Measurements from ENCODE around the gene BMP8A. TPM values are rescaled to one million over a fixed set of nuclear protein-coding genes. Genes with fewer than 3 reads are reported as not detected.
"Not testable (repeated sequence)": the region's sequence is repeated elsewhere in the genome, so short reads cannot be mapped to it uniquely, and the experiment has no call there.

BMP8A gene
- total RNA-seq, 1 experiment from 2014 or later, result not detected

GRCh38 chr1:39488793-39489566 is 2.5 kb upstream of the BMP8A start:
- H3K9me3 ChIP-seq (replicated peaks), result peaks cover 8% of the 10 kb centered on the region
- H3K27ac ChIP-seq, result no peak overlapping the region
- H3K36me3 ChIP-seq, result peaks cover 38% of the 10 kb centered on the region
- no peak overlapping the region for H3K4me3 ChIP-seq
- H3K4me1 ChIP-seq (replicated peaks), result peaks cover 12% of the 10 kb centered on the region
- peaks cover 11% of the 10 kb centered on the region for H3K27me3 ChIP-seq (replicated peaks)
- DNase-seq (ENCODE audit: low read depth in 1 of 2, low spot score in 2 of 2), result no peak

GRCh38 chr1:39489567-39490239 is 1.7 kb upstream of the BMP8A start:
- Histone ChIP-seq H3K27ac (no peak overlapping the region), H3K4me3 (no peak overlapping the region), H3K27me3 (replicated peaks) (peaks cover 11% of the 10 kb centered on the region), H3K9me3 (replicated peaks) (peaks cover 8% of the 10 kb centered on the region), H3K36me3 (peaks cover 33% of the 10 kb centered on the region), H3K4me1 (replicated peaks) (peaks cover 12% of the 10 kb centered on the region)
- DNase-seq (ENCODE audit: low read depth in 1 of 2, low spot score in 2 of 2), result no peak

DNA sequence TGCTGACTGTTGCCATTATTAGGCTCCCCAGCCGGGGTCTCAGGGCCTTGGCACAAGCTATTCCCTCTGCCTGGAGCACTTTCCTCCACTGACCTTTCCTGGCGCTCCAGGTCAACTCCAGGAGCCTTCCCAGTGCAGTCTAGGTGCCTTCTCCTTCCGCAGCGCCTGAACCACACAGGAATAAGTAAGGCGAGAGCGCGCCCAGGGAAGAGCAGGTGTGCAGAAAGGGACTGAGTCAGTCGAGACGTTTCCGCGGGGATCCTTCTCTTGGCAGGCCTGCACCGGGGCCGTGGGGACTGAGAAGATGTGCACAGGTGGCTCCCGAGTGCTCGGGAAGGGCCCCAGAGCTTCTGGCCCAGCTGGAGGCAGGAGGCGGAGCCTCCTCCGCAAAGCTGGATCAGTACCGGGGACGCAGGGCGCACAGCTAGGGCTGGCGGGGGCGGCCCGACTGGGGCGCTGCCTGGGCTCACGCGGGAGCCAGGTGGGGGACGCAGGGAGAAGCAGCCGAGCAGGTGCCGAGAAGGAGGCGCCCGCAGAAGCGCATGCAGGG is 765 bp upstream of the BMP8A start:
- peaks cover 23% of the 10 kb centered on the region for H3K36me3 ChIP-seq
- no peak overlapping the region for H3K27ac ChIP-seq
- peaks cover 8% of the 10 kb centered on the region for H3K9me3 ChIP-seq (replicated peaks)
- DNase-seq (ENCODE audit: low read depth in 1 of 2, low spot score in 2 of 2), result no peak
- peak overlapping the region; percentile 40 for H3K4me3 ChIP-seq
- H3K4me1 ChIP-seq (replicated peaks), result peaks cover 12% of the 10 kb centered on the region
- peaks cover 11% of the 10 kb centered on the region for H3K27me3 ChIP-seq (replicated peaks)

DNA sequence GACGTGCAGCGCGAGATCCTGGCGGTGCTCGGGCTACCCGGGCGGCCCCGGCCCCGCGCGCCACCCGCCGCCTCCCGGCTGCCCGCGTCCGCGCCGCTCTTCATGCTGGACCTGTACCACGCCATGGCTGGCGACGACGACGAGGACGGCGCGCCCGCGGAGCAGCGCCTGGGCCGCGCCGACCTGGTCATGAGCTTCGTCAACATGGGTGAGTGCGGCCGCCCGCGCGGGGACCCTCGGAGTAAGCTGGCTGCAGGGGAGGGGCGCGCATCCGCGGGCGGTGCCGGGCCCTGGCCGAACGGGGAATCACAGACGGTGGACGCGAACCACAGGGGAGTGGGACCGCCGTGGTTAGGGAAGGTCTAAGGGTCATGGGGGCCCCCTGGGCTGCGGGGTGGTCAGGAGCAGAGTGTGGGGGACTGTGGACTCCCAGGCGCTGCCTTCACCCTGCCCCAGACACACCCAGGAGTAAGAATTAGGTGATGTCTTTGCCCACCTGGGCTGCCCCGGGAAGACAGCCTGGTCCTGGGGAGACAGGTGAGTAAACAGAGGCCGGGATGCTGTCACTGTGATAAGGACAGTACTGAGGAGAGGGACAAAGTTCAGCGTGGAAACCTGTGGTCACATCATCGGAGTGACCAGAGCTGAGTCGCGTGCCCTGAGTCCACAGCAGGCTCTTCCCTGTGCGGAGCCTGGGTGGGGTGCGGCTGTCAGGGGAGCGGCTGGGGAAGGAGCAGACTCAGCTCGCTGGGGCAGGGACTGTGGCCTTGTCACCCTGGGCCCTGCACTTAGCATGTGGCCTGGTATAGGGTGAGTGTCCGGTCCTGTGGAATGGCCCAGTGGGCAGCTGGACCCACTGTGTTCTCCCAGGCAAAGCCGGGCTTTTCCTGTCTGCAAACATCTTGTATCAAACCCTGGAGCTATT is 944 bp downstream of the BMP8A start:
- not testable (repeated sequence) for H3K27ac ChIP-seq; H3K4me3 ChIP-seq; H3K36me3 ChIP-seq; H3K9me3 ChIP-seq (replicated peaks); DNase-seq (ENCODE audit: low read depth in 1 of 2, low spot score in 2 of 2)
- peaks cover 12% of the 10 kb centered on the region for H3K4me1 ChIP-seq (replicated peaks)
- peaks cover 11% of the 10 kb centered on the region for H3K27me3 ChIP-seq (replicated peaks)

DNA sequence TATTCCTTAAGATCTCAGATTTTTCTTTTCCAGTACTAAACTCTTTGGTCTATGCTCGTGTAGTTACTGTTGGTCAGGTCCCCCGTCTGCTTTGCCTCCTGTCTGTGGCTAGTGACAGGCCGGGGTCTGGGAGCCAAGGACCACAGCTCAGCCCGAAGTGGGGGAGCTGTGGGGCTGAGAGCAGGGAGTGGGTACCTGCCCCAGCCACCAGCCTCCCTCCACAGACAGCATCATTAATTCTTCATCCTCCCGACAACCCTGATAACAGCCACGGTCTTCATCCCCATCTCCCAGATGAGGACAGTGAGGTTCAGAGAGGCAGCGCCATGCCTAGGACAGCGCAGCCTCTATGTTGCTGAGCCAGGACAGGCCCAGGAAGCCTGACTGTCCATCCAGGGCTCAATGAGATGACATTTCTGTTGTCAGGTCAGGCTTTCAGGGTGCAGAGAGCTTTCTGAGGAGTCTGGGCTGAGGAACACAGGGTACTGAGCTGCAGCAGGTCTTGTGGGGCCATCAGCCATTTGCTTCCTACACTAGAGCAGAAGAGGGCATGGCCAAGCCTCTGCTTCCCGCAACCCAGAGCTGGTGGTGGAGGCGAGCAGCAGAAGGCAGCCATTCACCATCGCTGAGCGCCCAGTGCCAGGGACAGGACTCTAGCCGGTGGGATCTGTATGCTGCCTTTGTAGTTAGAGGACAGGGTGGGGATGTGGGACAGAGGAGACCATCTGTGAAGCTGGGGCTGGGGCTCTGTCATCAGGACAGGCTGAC is 1.8 kb downstream of the BMP8A start:
- Histone ChIP-seq H3K27me3 (replicated peaks) (peaks cover 11% of the 10 kb centered on the region), H3K4me1 (replicated peaks) (peaks cover 12% of the 10 kb centered on the region)
- not testable (repeated sequence) for H3K4me3 ChIP-seq; H3K36me3 ChIP-seq; H3K27ac ChIP-seq; DNase-seq (ENCODE audit: low read depth in 1 of 2, low spot score in 2 of 2); H3K9me3 ChIP-seq (replicated peaks)

GRCh38 chr1:39494671-39495410 is 3.4 kb downstream of the BMP8A start:
- Histone ChIP-seq H3K4me1 (replicated peaks) (peaks cover 12% of the 10 kb centered on the region), H3K27ac (no peak overlapping the region), H3K36me3 (no peaks in the 10 kb centered on the region), H3K4me3 (no peak overlapping the region), H3K9me3 (replicated peaks) (peaks cover 8% of the 10 kb centered on the region), H3K27me3 (replicated peaks) (peaks cover 11% of the 10 kb centered on the region)
- DNase-seq (ENCODE audit: low read depth in 1 of 2, low spot score in 2 of 2), result no peak

DNA sequence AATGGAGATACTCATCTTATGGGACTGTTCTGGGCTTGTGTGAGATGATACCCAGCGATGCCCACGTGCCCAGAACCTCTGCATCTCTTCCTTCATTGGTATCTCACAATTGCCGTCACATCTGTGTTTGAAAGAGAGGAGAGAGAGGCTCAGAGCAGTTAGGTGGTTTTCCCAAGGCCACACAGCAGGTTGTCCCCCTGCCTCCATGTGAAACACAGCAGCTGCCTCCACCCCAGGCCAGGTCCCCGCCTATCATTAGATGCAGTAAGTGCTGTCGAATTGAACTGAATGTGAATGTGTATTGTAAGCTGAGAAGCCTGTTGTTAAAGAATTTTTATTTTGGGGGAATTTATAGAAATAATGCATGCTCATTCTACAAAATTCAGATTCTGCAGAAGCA is 5.1 kb downstream of the BMP8A start:
- H3K27ac ChIP-seq; H3K27me3 ChIP-seq (replicated peaks); DNase-seq (ENCODE audit: low read depth in 1 of 2, low spot score in 2 of 2); H3K9me3 ChIP-seq (replicated peaks); H3K4me3 ChIP-seq; H3K4me1 ChIP-seq (replicated peaks); H3K36me3 ChIP-seq: not testable (repeated sequence)

GRCh38 chr1:39497585-39497984 is 6.1 kb downstream of the BMP8A start:
- no peak for DNase-seq (ENCODE audit: low read depth in 1 of 2, low spot score in 2 of 2)
- Histone ChIP-seq H3K4me3 (no peak overlapping the region), H3K27ac (no peak overlapping the region), H3K27me3 (replicated peaks) (no peaks in the 10 kb centered on the region), H3K4me1 (replicated peaks) (no peaks in the 10 kb centered on the region), H3K9me3 (replicated peaks) (no peaks in the 10 kb centered on the region), H3K36me3 (no peaks in the 10 kb centered on the region)

GRCh38 chr1:39498096-39498710 is 6.8 kb downstream of the BMP8A start:
- H3K4me1 ChIP-seq (replicated peaks); H3K36me3 ChIP-seq; H3K4me3 ChIP-seq; DNase-seq (ENCODE audit: low read depth in 1 of 2, low spot score in 2 of 2); H3K9me3 ChIP-seq (replicated peaks); H3K27me3 ChIP-seq (replicated peaks); H3K27ac ChIP-seq: not testable (repeated sequence)

DNA sequence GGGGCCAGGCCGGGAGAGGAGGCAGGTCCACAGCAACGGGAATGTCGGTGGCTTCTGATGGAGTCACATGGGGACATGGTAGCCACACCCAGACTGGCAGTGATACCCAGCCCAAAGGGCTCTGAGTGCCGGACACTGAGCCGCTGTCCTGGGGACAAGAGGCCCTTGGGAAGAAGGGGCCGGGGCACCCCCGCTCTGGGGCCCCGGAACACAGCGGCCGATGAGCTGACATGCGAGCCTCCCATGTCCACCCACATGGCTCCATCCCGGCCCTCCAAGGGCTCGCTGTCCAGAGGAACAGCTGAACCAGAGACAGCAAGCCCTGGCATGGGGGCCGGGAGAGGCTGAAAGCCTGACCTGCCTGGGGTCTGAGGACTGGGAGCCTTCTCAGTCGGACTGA is 7.4 kb downstream of the BMP8A start:
- not testable (repeated sequence) for H3K4me1 ChIP-seq (replicated peaks); H3K36me3 ChIP-seq; DNase-seq (ENCODE audit: low read depth in 1 of 2, low spot score in 2 of 2); H3K27ac ChIP-seq; H3K4me3 ChIP-seq; H3K27me3 ChIP-seq (replicated peaks); H3K9me3 ChIP-seq (replicated peaks)

- H3K27ac ChIP-seq, result no peak overlapping the region
- no peaks in the 10 kb centered on the region for H3K4me1 ChIP-seq (replicated peaks)
- no peaks in the 10 kb centered on the region for H3K27me3 ChIP-seq (replicated peaks)
- H3K9me3 ChIP-seq (replicated peaks), result no peaks in the 10 kb centered on the region
- H3K36me3 ChIP-seq, result no peaks in the 10 kb centered on the region
- no peak overlapping the region for H3K4me3 ChIP-seq
- no peak for DNase-seq (ENCODE audit: low read depth in 1 of 2, low spot score in 2 of 2)
Measured at GRCh38 chr1:39499668-39500067, 8.2 kb downstream of the BMP8A start.

GRCh38 chr1:39500862-39501389 is 9.5 kb downstream of the BMP8A start:
- no peak overlapping the region for H3K4me3 ChIP-seq
- no peaks in the 10 kb centered on the region for H3K9me3 ChIP-seq (replicated peaks)
- no peaks in the 10 kb centered on the region for H3K4me1 ChIP-seq (replicated peaks)
- no peak for DNase-seq (ENCODE audit: low read depth in 1 of 2, low spot score in 2 of 2)
- H3K27me3 ChIP-seq (replicated peaks), result no peaks in the 10 kb centered on the region
- no peaks in the 10 kb centered on the region for H3K36me3 ChIP-seq
- no peak overlapping the region for H3K27ac ChIP-seq

All from SJSA1 (cell line).